Measurements from ENCODE around the gene POLR2F. TPM values are rescaled to one million over a fixed set of nuclear protein-coding genes. Genes with fewer than 3 reads are reported as not detected.

Gene POLR2F
- total RNA-seq, 4 donors from 2014 or later: 33.3 to 83.9 (median 57.6) TPM

GRCh38 chr22:37926771-37927636 is 26.5 kb upstream of the POLR2F start:
- intact Hi-C loops (cut with DNase I; ENCODE audit: low total_unique reads): no loop called here
- TF ChIP-seq CTCF (IDR thresholded peaks at IDR 0.05): no peak
- no peak for TF ChIP-seq POLR2A (IDR thresholded peaks at IDR 0.05)
- WGBS, 2 donors: 95% methylated on average over 29 to 30 of the region's 32 CpGs
- DNase-seq (ENCODE audit: low spot score in 2 of 2): no peak
- H3K4me3 ChIP-seq (ENCODE audit: low read depth, poor library complexity, severe bottlenecking): no peak overlapping the region

GRCh38 chr22:37927637-37927936 is 25.9 kb upstream of the POLR2F start:
- TF ChIP-seq POLR2A (IDR thresholded peaks at IDR 0.05) (no peak), CTCF (IDR thresholded peaks at IDR 0.05) (no peak)
- H3K4me3 ChIP-seq (ENCODE audit: low read depth, poor library complexity, severe bottlenecking): no peak overlapping the region
- 98 to 99% methylated on average over 5 of the region's 5 CpGs for WGBS, 2 donors
- no peak for DNase-seq (ENCODE audit: low spot score in 2 of 2)
- intact Hi-C loops (cut with DNase I; ENCODE audit: low total_unique reads): no loop called here

- no peak overlapping the region for H3K4me3 ChIP-seq (ENCODE audit: low read depth, poor library complexity, severe bottlenecking)
- intact Hi-C loops (cut with DNase I; ENCODE audit: low total_unique reads): no loop called here
- DNase-seq (ENCODE audit: low spot score in 2 of 2): no peak
- 63 to 70% methylated on average over 3 to 5 of the region's 5 CpGs for WGBS, 2 donors
- TF ChIP-seq POLR2A (IDR thresholded peaks at IDR 0.05) (no peak), CTCF (IDR thresholded peaks at IDR 0.05) (no peak)
These were observed 24.1 kb upstream of the POLR2F start for GRCh38 chr22:37929390-37929789.

GRCh38 chr22:37930270-37930951 is 23.1 kb upstream of the POLR2F start:
- WGBS, 2 donors: 61 to 74% methylated on average over 4 to 10 of the region's 11 CpGs
- H3K4me3 ChIP-seq (ENCODE audit: low read depth, poor library complexity, severe bottlenecking): no peak overlapping the region
- intact Hi-C loops (cut with DNase I; ENCODE audit: low total_unique reads): loop anchor here (10.0 kb wide), 2 partner anchors 56 to 116 kb away; no protein-coding TSS in a partner anchor
- TF ChIP-seq CTCF (IDR thresholded peaks at IDR 0.05) (no peak), POLR2A (IDR thresholded peaks at IDR 0.05) (no peak)
- DNase-seq (ENCODE audit: low spot score in 2 of 2): no peak

- WGBS, 2 donors: 84 to 89% methylated on average over 2 of the region's 2 CpGs
- TF ChIP-seq CTCF (IDR thresholded peaks at IDR 0.05) (no peak), POLR2A (IDR thresholded peaks at IDR 0.05) (no peak)
- intact Hi-C loops (cut with DNase I; ENCODE audit: low total_unique reads): loop anchor here (10.0 kb wide), 2 partner anchors 56 to 116 kb away; no protein-coding TSS in a partner anchor
- H3K4me3 ChIP-seq (ENCODE audit: low read depth, poor library complexity, severe bottlenecking): no peak overlapping the region
- DNase-seq (ENCODE audit: low spot score in 2 of 2): no peak
These were observed 22.5 kb upstream of the POLR2F start for GRCh38 chr22:37930952-37931440.

Data from lower leg skin (tissue), 4 donors.